ENCODE data around the gene GBP3. TPM values are rescaled to one million over a fixed set of nuclear protein-coding genes. Genes with fewer than 3 reads are reported as not detected.
"Not testable (repeated sequence)": the region's sequence is repeated elsewhere in the genome, so short reads cannot be mapped to it uniquely, and the experiment has no call there.

GBP3 gene
- total and polyA plus RNA-seq, 2 donors, result 13.2 to 16.2 TPM

DNA sequence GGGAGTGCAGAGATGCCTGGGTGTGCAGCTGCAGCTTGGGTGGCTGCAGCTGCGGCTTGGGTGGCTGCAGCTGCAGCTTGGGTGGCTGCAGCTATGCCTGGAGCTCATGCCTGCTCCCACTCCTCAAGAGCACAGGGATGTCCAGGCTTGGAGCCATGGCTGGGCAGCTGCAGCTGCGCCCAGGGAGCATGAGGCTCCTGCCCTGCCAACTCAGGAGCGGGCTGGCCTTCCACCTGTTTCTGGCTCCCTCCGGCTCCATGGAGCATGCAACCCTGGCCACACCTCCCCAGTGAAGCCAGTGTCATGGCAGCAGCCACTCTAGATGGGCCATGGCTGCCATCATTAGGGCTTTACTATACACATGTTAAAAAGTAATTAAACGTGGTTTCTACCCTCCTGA lies 21.3 kb upstream of the GBP3 start:
- no peak for DNase-seq (ENCODE audit: low read depth in 6 of 9, low spot score in 9 of 9)
- Histone ChIP-seq H3K27me3 (ENCODE audit: control insufficient read depth in 2 of 2, insufficient read depth in 1 of 2, low read length in 1 of 2) (no peaks in the 10 kb centered on the region), H3K36me3 (ENCODE audit: control insufficient read depth in 2 of 2, insufficient read depth in 2 of 2, low read length in 1 of 2) (no peaks in the 10 kb centered on the region), H3K27ac (ENCODE audit: low read depth in 1 of 2, low read length in 1 of 2) (no peak overlapping the region), H3K4me3 (ENCODE audit: low read length in 2 of 2) (no peak overlapping the region), H3K9me3 (ENCODE audit: control insufficient read depth in 2 of 2, insufficient read depth in 1 of 2, low read length in 1 of 2) (peaks cover 2 to 22% of the 10 kb centered on the region in 2 donors), H3K4me1 (ENCODE audit: control insufficient read depth in 2 of 2, insufficient read depth in 2 of 2, low read length in 2 of 2) (no peaks in the 10 kb centered on the region)
- 90% methylated on average over 5 of the region's 5 CpGs for WGBS

- Histone ChIP-seq H3K27me3 (ENCODE audit: control insufficient read depth in 2 of 2, insufficient read depth in 1 of 2, low read length in 1 of 2) (no peaks in the 10 kb centered on the region), H3K9me3 (ENCODE audit: control insufficient read depth in 2 of 2, insufficient read depth in 1 of 2, low read length in 1 of 2) (peaks cover 2 to 22% of the 10 kb centered on the region in 2 donors), H3K27ac (ENCODE audit: low read depth in 1 of 2, low read length in 1 of 2) (no peak overlapping the region), H3K36me3 (ENCODE audit: control insufficient read depth in 2 of 2, insufficient read depth in 2 of 2, low read length in 1 of 2) (no peaks in the 10 kb centered on the region), H3K4me3 (ENCODE audit: low read length in 2 of 2) (no peak overlapping the region), H3K4me1 (ENCODE audit: control insufficient read depth in 2 of 2, insufficient read depth in 2 of 2, low read length in 2 of 2) (no peaks in the 10 kb centered on the region)
- WGBS, result 95% methylated on average over 7 of the region's 7 CpGs
- DNase-seq (ENCODE audit: low read depth in 6 of 9, low spot score in 9 of 9), result no peak
Measured at GRCh38 chr1:89042491-89042890, 19.8 kb upstream of the GBP3 start.

- H3K4me3 ChIP-seq (ENCODE audit: low read length in 2 of 2), result no peak overlapping the region
- peaks cover 2 to 22% of the 10 kb centered on the region in 2 donors for H3K9me3 ChIP-seq (ENCODE audit: control insufficient read depth in 2 of 2, insufficient read depth in 1 of 2, low read length in 1 of 2)
- H3K36me3 ChIP-seq (ENCODE audit: control insufficient read depth in 2 of 2, insufficient read depth in 2 of 2, low read length in 1 of 2), result no peaks in the 10 kb centered on the region
- WGBS, result 98% methylated on average over 1 of the region's 1 CpG
- H3K4me1 ChIP-seq (ENCODE audit: control insufficient read depth in 2 of 2, insufficient read depth in 2 of 2, low read length in 2 of 2), result no peaks in the 10 kb centered on the region
- H3K27me3 ChIP-seq (ENCODE audit: control insufficient read depth in 2 of 2, insufficient read depth in 1 of 2, low read length in 1 of 2), result no peaks in the 10 kb centered on the region
- no peak overlapping the region for H3K27ac ChIP-seq (ENCODE audit: low read depth in 1 of 2, low read length in 1 of 2)
- DNase-seq (ENCODE audit: low read depth in 6 of 9, low spot score in 9 of 9), result no peak
Measured at GRCh38 chr1:89041721-89042120, 19.1 kb upstream of the GBP3 start.

GRCh38 chr1:89041119-89041641 lies 18.5 kb upstream of the GBP3 start:
- Histone ChIP-seq H3K4me1 (ENCODE audit: control insufficient read depth in 2 of 2, insufficient read depth in 2 of 2, low read length in 2 of 2) (no peaks in the 10 kb centered on the region), H3K27ac (ENCODE audit: low read depth in 1 of 2, low read length in 1 of 2) (no peak overlapping the region), H3K9me3 (ENCODE audit: control insufficient read depth in 2 of 2, insufficient read depth in 1 of 2, low read length in 1 of 2) (peaks cover 2 to 22% of the 10 kb centered on the region in 2 donors), H3K27me3 (ENCODE audit: control insufficient read depth in 2 of 2, insufficient read depth in 1 of 2, low read length in 1 of 2) (no peaks in the 10 kb centered on the region), H3K4me3 (ENCODE audit: low read length in 2 of 2) (no peak overlapping the region), H3K36me3 (ENCODE audit: control insufficient read depth in 2 of 2, insufficient read depth in 2 of 2, low read length in 1 of 2) (no peaks in the 10 kb centered on the region)
- DNase-seq (ENCODE audit: low read depth in 6 of 9, low spot score in 9 of 9), result no peak
- 93% methylated on average over 3 of the region's 3 CpGs for WGBS

- Histone ChIP-seq H3K27ac (ENCODE audit: low read depth in 1 of 2, low read length in 1 of 2) (no peak overlapping the region), H3K4me1 (ENCODE audit: control insufficient read depth in 2 of 2, insufficient read depth in 2 of 2, low read length in 2 of 2) (no peaks in the 10 kb centered on the region), H3K9me3 (ENCODE audit: control insufficient read depth in 2 of 2, insufficient read depth in 1 of 2, low read length in 1 of 2) (peaks cover 2 to 22% of the 10 kb centered on the region in 2 donors), H3K27me3 (ENCODE audit: control insufficient read depth in 2 of 2, insufficient read depth in 1 of 2, low read length in 1 of 2) (no peaks in the 10 kb centered on the region), H3K36me3 (ENCODE audit: control insufficient read depth in 2 of 2, insufficient read depth in 2 of 2, low read length in 1 of 2) (no peaks in the 10 kb centered on the region), H3K4me3 (ENCODE audit: low read length in 2 of 2) (no peak overlapping the region)
- DNase-seq (ENCODE audit: low read depth in 6 of 9, low spot score in 9 of 9), result no peak
- 98% methylated on average over 1 of the region's 1 CpG for WGBS
Measured at GRCh38 chr1:89040315-89040626, 17.6 kb upstream of the GBP3 start.

GRCh38 chr1:89037186-89037585 lies 14.5 kb upstream of the GBP3 start:
- no peaks in the 10 kb centered on the region for H3K4me1 ChIP-seq (ENCODE audit: control insufficient read depth in 2 of 2, insufficient read depth in 2 of 2, low read length in 2 of 2)
- H3K27me3 ChIP-seq (ENCODE audit: control insufficient read depth in 2 of 2, insufficient read depth in 1 of 2, low read length in 1 of 2), result no peaks in the 10 kb centered on the region
- H3K27ac ChIP-seq (ENCODE audit: low read depth in 1 of 2, low read length in 1 of 2), result no peak overlapping the region
- peaks cover 0 to 8% of the 10 kb centered on the region in 2 donors for H3K9me3 ChIP-seq (ENCODE audit: control insufficient read depth in 2 of 2, insufficient read depth in 1 of 2, low read length in 1 of 2)
- WGBS, result 87% methylated on average over 1 of the region's 1 CpG
- no peak overlapping the region for H3K4me3 ChIP-seq (ENCODE audit: low read length in 2 of 2)
- no peak for DNase-seq (ENCODE audit: low read depth in 6 of 9, low spot score in 9 of 9)
- no peaks in the 10 kb centered on the region for H3K36me3 ChIP-seq (ENCODE audit: control insufficient read depth in 2 of 2, insufficient read depth in 2 of 2, low read length in 1 of 2)

DNA sequence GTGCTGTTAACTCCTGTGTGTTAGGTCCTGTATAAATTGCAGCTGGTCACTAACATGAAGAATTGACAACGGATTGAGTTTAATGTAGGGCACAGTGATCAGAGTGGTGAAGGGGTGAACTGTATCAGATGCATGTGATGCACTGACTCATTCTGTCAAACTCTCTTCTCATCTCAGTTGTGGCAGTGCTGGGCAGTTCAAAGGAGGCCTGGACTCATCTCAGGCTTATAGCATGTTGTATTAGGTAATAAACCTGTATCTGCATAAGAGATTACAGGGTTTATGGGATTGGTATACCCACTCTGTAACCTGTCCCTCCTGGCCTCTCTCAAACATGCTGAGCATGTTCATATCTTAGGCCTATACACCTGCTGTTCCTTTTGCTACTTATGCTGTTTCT lies 12.4 kb upstream of the GBP3 start:
- H3K4me1 ChIP-seq (ENCODE audit: control insufficient read depth in 2 of 2, insufficient read depth in 2 of 2, low read length in 2 of 2), result no peaks in the 10 kb centered on the region
- H3K27ac ChIP-seq (ENCODE audit: low read depth in 1 of 2, low read length in 1 of 2), result no peak overlapping the region
- no peaks in the 10 kb centered on the region for H3K27me3 ChIP-seq (ENCODE audit: control insufficient read depth in 2 of 2, insufficient read depth in 1 of 2, low read length in 1 of 2)
- H3K9me3 ChIP-seq (ENCODE audit: control insufficient read depth in 2 of 2, insufficient read depth in 1 of 2, low read length in 1 of 2), result peaks cover 0 to 7% of the 10 kb centered on the region in 2 donors
- H3K36me3 ChIP-seq (ENCODE audit: control insufficient read depth in 2 of 2, insufficient read depth in 2 of 2, low read length in 1 of 2), result no peaks in the 10 kb centered on the region
- DNase-seq (ENCODE audit: low read depth in 6 of 9, low spot score in 9 of 9), result no peak
- 97% methylated on average over 1 of the region's 1 CpG for WGBS
- H3K4me3 ChIP-seq (ENCODE audit: low read length in 2 of 2), result no peak overlapping the region

DNA sequence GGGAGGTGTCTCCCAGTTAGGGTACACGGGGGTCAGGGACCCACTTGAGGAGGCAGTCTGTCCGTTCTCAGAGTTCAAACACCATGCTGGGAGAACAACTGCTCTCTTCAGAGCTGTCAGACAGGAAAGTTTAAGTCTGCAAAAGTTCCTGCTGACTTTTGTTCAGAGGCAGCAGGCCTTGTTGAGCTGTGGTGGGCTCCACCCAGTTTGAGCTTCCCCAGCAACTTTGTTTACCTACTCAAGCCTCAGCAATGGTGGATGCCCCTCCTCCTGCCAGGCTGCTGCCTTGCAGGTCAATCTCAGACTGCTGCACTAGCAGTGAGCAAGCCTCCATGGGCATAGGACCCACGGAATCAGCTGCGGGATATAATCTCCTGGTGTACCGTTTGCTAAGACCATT lies 11.3 kb upstream of the GBP3 start:
- not testable (repeated sequence) for H3K27me3 ChIP-seq (ENCODE audit: control insufficient read depth in 2 of 2, insufficient read depth in 1 of 2, low read length in 1 of 2); H3K4me3 ChIP-seq (ENCODE audit: low read length in 2 of 2); H3K27ac ChIP-seq (ENCODE audit: low read depth in 1 of 2, low read length in 1 of 2); H3K4me1 ChIP-seq (ENCODE audit: control insufficient read depth in 2 of 2, insufficient read depth in 2 of 2, low read length in 2 of 2); H3K36me3 ChIP-seq (ENCODE audit: control insufficient read depth in 2 of 2, insufficient read depth in 2 of 2, low read length in 1 of 2); DNase-seq (ENCODE audit: low read depth in 6 of 9, low spot score in 9 of 9); H3K9me3 ChIP-seq (ENCODE audit: control insufficient read depth in 2 of 2, insufficient read depth in 1 of 2, low read length in 1 of 2)
- 98% methylated on average over 5 of the region's 5 CpGs for WGBS

DNA sequence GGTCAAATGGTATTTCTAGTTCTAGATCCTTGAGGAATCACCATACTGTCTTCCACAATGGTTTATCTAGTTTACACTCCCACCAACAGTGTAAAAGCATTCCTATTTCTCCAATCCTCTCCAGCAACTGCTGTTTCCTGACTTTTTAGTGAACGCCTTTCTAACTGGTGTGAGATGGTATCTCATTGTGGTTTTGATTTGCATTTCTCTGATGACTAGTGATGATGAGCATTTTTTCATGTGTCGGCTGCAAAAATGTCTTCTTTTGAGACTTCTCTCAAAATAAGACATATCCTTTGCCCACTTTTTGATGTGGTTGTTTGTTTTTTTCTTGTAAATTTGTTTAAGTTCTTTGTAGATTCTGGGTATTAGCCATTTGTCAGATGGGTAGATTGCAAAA lies 6.4 kb upstream of the GBP3 start:
- not testable (repeated sequence) for H3K27ac ChIP-seq (ENCODE audit: low read depth in 1 of 2, low read length in 1 of 2); H3K36me3 ChIP-seq (ENCODE audit: control insufficient read depth in 2 of 2, insufficient read depth in 2 of 2, low read length in 1 of 2); H3K9me3 ChIP-seq (ENCODE audit: control insufficient read depth in 2 of 2, insufficient read depth in 1 of 2, low read length in 1 of 2); H3K4me3 ChIP-seq (ENCODE audit: low read length in 2 of 2); H3K4me1 ChIP-seq (ENCODE audit: control insufficient read depth in 2 of 2, insufficient read depth in 2 of 2, low read length in 2 of 2); H3K27me3 ChIP-seq (ENCODE audit: control insufficient read depth in 2 of 2, insufficient read depth in 1 of 2, low read length in 1 of 2)
- DNase-seq (ENCODE audit: low read depth in 6 of 9, low spot score in 9 of 9), result peak in 1 of 9 donors; percentile 27
- WGBS, result 13% methylated on average over 2 of the region's 2 CpGs

DNA sequence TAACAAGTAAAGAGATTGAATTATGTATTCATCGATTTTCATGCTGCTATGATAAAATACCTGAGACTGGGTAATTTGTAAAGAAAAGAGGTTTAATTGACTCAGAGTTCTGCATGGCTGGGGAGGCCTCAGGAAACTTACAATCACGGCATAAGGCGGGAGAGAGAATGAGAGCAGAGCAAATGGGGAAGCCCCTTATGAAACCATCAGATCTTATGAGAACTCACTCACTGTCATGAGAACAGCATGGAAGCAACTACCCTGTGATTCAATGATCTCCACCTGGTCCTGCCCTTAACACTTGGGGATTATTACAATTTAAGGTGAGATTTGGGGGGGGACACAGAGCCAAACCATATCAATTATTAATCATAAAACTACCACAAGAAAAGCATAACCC lies 3.3 kb upstream of the GBP3 start:
- Histone ChIP-seq H3K36me3 (ENCODE audit: control insufficient read depth in 2 of 2, insufficient read depth in 2 of 2, low read length in 1 of 2) (no peaks in the 10 kb centered on the region), H3K4me3 (ENCODE audit: low read length in 2 of 2) (no peak overlapping the region), H3K9me3 (ENCODE audit: control insufficient read depth in 2 of 2, insufficient read depth in 1 of 2, low read length in 1 of 2) (no peaks in the 10 kb centered on the region), H3K27ac (ENCODE audit: low read depth in 1 of 2, low read length in 1 of 2) (no peak overlapping the region), H3K27me3 (ENCODE audit: control insufficient read depth in 2 of 2, insufficient read depth in 1 of 2, low read length in 1 of 2) (no peaks in the 10 kb centered on the region), H3K4me1 (ENCODE audit: control insufficient read depth in 2 of 2, insufficient read depth in 2 of 2, low read length in 2 of 2) (peaks cover 3% of the 10 kb centered on the region in 2 donors)
- DNase-seq (ENCODE audit: low read depth in 6 of 9, low spot score in 9 of 9), result no peak
- WGBS, result 97% methylated on average over 3 of the region's 3 CpGs

Data from thymus (tissue), 11 donors.